GM12864 (cell line): ENCODE measurements around the gene MAP3K3.

Experiments
- DNase-seq: peaks from one replicate; pipeline ENCODE4 v3.0.0-alpha.2; 2011; ENCODE audit warnings: low read depth
- H3K4me3 ChIP-seq: 2 replicates; pipeline ENCODE4 v1.5.1; 2011; ENCODE audit warnings: mild to moderate bottlenecking, low read depth, low read length, control low read depth
- TF ChIP-seq, protein P1 (sequence below): IDR thresholded peaks from 2 replicates; pipeline ENCODE4 v1.5.1; 2011; ENCODE audit warnings: low read depth, mild to moderate bottlenecking, moderate library complexity, low read length, control low read depth, inconsistent platforms; ENCODE audit errors: missing control alignments

The MAP3K3 gene

GRCh38 chr17:63682441-63682840 lies 60.2 kb downstream of the MAP3K3 start:
- DNase-seq = no peak
- TF ChIP-seq, protein P1, sequence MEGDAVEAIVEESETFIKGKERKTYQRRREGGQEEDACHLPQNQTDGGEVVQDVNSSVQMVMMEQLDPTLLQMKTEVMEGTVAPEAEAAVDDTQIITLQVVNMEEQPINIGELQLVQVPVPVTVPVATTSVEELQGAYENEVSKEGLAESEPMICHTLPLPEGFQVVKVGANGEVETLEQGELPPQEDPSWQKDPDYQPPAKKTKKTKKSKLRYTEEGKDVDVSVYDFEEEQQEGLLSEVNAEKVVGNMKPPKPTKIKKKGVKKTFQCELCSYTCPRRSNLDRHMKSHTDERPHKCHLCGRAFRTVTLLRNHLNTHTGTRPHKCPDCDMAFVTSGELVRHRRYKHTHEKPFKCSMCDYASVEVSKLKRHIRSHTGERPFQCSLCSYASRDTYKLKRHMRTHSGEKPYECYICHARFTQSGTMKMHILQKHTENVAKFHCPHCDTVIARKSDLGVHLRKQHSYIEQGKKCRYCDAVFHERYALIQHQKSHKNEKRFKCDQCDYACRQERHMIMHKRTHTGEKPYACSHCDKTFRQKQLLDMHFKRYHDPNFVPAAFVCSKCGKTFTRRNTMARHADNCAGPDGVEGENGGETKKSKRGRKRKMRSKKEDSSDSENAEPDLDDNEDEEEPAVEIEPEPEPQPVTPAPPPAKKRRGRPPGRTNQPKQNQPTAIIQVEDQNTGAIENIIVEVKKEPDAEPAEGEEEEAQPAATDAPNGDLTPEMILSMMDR = no peak
- H3K4me3 ChIP-seq = no peak overlapping the region

DNA sequence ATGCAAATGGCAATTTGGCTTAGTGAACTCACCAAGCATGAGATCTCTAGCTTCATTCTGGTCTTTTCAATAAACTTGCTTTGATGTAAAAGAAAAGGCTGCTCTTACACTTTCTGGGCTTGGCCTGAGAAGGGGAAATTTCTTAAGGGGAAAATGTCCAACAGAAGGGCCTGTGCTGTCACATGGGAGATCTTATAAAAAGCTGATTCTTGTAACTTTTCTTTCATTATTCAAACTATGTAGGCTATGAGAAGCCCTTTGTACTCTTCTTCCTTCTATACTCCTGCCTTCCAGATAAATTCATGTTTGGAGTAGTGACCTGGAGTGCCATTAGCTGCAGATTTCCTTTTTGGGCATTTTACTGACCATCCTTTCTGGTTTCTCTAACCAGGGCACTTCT lies 60.8 kb downstream of the MAP3K3 start:
- no peak overlapping the region for H3K4me3 ChIP-seq
- TF ChIP-seq, protein P1 = no peak
- DNase-seq = no peak

DNA sequence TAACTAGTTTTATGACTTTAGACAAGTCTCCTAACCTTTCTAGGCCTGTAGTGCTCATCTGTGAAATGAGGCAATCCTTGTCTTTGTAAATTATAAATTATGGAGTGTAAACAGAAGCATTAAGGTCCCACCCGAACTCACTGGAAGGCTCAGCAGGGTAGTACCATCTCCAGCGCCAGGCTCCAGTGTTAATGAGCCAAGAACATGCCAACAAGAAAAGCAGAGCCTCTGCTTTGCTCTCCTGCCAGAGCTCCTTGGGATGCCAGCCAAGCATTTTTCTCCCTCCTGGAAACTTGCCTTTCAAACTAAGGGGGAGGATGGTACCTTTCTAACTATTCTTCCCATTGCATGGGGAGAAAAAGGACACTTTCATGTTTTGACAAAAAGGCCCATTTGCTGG lies 62.8 kb downstream of the MAP3K3 start:
- no peak overlapping the region for H3K4me3 ChIP-seq
- no peak for DNase-seq
- TF ChIP-seq, protein P1 = no peak

DNA sequence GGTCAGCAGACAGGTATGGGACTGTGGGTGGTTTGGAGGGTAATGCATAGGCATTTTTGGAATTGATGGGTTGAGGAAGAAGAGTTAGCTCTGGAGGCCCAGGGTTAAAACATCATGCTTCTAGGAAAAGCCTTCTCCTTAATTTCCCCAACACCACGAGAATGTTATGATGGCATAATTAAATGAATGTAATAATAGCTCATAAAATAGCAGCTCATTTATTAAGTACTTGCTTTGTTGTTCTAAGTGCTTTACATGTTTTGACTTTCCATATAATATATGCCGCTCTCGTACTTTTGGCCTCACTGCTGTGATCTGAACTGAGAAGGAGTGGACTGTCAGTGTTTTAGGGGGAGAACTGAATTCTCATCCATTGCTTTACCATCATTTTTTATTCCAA lies 63.4 kb downstream of the MAP3K3 start:
- no peak overlapping the region for H3K4me3 ChIP-seq
- no peak for DNase-seq
- TF ChIP-seq, protein P1 = no peak

DNA sequence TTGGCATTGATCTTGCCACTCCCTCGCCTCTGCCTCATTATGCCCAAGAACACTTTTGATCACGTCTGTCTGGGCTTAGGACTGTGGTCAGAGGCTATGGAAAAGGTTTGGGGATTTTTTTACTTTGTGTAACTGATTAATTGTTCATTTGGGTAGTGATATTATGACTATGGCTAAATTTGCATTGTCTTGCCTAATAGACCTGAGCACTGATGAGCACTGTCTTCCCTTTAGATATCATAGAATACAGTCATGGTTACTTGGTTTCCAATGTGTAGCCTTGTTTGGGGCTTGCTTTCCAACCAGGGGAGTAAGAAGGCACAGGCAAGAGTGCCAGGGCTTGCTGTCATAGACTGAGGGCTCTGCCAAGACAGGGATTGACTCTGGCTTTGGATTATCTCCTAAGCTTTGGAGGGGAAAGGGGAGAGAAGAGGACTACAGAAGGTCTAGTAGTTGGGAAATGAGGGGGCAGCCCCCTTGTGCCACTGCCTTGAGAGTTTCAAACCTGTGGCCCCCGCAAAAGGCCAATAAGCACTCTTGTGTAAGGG lies 64.0 kb downstream of the MAP3K3 start:
- DNase-seq = no peak
- no peak overlapping the region for H3K4me3 ChIP-seq
- TF ChIP-seq, protein P1 = no peak

DNA sequence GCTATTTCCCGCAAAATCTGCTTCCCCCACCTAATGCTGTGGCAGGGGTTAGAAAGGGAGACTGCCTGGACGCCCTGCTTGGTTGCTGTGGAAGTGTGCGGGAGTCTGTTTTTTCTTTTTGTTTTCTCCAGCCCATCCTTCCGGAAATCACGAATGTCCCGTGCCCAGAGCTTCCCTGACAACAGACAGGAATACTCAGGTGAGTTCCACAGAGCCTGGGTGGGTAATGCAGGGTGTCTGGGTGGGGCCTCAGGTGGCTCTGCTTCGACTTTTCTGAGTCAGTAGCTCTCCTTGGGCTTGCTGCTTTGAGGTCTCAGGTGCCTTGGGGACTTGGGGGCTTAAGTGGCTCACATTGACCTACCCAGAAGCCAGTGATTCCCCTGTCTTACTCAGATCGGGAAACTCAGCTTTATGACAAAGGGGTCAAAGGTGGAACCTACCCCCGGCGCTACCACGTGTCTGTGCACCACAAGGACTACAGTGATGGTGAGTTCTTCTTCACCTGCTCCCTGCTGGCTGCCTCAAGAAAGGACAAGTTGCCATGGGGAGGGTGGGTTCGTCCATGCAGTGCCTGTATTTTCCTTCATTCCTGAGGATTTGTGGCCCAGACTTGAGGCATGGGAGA lies 66.3 kb downstream of the MAP3K3 start:
- no peak for DNase-seq
- H3K4me3 ChIP-seq = no peak overlapping the region
- TF ChIP-seq, protein P1 = no peak

GRCh38 chr17:63689479-63689878 lies 67.3 kb downstream of the MAP3K3 start:
- TF ChIP-seq, protein P1 = no peak
- no peak for DNase-seq
- H3K4me3 ChIP-seq = no peak overlapping the region
